ENCODE measurements around the gene EPHB2.

DNA sequence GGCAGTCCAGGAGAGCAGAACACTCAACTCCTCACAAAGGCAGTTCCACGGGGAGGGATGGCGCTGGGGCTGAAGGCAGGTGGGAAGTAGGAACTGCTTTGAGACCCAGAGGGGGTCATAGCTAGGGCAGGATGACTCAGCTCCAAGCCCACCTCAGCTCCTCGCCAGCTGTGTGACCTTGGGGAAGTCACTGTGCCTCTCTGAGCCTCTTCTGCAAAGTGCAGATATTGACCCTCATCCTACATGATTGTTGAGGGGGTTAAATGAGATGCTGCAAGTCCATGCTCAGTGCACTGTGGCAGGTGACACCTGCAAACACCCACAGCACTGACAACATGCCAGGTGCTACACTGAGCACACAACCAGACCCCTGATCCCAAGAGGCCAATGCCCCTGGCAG, 168.8 kb downstream of the EPHB2 start:
- TF ChIP-seq, protein P1, sequence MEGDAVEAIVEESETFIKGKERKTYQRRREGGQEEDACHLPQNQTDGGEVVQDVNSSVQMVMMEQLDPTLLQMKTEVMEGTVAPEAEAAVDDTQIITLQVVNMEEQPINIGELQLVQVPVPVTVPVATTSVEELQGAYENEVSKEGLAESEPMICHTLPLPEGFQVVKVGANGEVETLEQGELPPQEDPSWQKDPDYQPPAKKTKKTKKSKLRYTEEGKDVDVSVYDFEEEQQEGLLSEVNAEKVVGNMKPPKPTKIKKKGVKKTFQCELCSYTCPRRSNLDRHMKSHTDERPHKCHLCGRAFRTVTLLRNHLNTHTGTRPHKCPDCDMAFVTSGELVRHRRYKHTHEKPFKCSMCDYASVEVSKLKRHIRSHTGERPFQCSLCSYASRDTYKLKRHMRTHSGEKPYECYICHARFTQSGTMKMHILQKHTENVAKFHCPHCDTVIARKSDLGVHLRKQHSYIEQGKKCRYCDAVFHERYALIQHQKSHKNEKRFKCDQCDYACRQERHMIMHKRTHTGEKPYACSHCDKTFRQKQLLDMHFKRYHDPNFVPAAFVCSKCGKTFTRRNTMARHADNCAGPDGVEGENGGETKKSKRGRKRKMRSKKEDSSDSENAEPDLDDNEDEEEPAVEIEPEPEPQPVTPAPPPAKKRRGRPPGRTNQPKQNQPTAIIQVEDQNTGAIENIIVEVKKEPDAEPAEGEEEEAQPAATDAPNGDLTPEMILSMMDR (IDR thresholded peaks at IDR 0.05): no peak
- no peak for TF ChIP-seq ZFX (IDR thresholded peaks at IDR 0.05; ENCODE audit: borderline replicate concordance)

All from 22Rv1 (cell line).